GM11168 (cell line): ENCODE data around the gene POLD4.

ENCODE experiments used
- in situ Hi-C: fragments of 300-500 bp; cut with MboI; formaldehyde crosslinking; loops from one replicate; pipeline ENCODE4 v1.12.0; 2022; ENCODE audit warnings: low sequenced_read_pairs; ENCODE audit not compliant: unreplicated experiment

POLD4 gene

DNA sequence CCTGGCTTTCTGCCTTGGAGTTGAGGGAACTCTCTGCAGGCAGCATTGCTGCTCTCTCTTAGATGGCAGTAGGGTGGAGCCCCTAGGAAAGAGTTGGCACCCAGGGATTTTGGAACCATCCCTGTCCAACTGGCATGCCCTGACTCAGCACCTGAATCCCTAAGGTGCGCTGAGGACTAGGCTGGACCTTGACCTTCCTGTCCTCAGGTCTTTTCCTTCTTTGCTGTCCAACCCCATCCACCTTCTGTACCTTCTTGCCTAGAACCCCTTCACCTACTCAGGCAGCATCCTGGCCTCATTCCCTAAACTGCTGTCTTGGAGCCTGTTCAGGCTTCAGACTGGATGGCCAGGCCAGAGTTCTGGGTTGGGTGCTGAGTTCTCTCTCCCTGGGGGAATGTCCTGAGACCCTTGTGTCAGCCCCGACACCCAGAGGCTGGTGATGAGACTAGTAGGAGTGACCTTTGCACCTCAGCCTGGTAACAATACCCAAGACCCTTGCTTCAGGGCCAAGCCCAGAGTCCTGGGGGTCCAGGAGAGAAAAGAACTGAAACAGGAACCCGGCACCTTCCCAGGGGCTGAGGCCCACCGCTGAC lies 2.5 kb upstream of the POLD4 start:
- in situ Hi-C loops = no loop called here

- in situ Hi-C loops = no loop called here
Observed at GRCh38 chr11:67355023-67355793, 1.9 kb upstream of the POLD4 start.

- in situ Hi-C loops = loop anchor here (5.0 kb wide), 1 partner anchor 33 kb away; no protein-coding TSS in a partner anchor
Observed at GRCh38 chr11:67354075-67355022, 1.0 kb upstream of the POLD4 start.

DNA sequence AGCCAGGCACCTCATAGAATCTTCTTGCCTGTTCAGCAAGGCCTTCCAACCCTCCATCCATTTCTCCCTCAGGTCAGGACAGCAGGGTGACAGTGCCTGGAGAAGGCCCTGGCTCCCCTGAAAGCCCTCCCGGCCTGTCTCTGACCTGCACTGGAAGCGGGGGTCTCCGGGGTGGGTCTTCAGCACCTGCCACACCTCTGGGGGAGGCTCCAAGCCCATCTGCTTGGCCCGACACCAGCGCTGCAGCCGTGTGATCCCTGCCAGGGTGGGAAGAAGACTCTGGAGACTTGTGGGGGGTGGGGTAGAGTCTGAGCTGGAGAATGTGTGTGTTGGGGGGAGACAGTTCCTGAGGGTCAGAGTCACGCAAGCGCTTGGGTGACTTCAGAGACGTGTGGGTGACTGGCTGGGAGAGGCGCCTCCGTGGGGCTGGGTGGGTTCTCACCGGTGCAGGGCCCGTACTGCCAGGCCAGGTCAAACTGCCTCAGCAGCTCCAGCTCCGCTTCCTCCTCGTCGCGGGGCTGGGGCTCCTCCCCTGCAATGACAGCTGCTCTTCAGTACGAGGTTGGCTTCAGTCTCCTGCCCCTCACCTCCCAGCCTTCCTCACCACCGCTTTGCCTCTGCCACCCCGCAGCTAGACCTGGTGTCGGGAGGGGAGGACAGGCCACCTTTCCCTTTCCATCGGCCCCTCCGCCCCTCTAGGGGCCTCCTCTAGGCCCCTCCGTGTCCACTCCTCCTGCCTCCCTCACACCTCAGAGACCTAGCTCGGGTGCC lies 615 bp downstream of the POLD4 start:
- in situ Hi-C loops = loop anchor here (5.0 kb wide), 1 partner anchor 35 kb away; no protein-coding TSS in a partner anchor

- in situ Hi-C loops = loop anchor here (5.0 kb wide), 1 partner anchor 36 kb away; no protein-coding TSS in a partner anchor
Observed at GRCh38 chr11:67351275-67352005, 1.9 kb downstream of the POLD4 start.

DNA sequence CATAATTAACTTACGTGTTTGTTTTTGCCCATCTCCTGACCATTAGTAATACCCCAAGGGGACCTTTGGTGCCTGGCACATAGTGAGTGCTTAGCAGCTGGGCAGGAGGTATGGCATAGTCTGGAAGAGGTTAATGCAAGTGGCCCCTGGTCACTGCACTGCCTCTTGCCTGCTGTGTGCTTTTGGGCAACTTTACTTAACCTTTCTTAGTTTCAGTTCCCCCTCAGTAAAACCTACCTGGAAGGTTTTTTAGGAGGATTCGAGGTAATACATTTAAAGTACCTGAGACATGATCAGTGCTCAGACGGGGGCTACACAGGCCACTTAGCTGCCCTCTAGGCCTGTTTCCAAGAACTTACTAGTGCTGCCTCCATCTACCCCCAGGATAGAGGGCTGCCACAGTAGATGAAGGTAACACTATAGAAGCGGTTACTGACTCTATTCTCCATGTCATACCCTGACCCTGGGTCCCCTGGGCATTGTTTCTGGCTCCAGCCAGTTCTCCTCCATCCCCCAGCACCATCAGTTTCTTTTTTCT lies 3.3 kb downstream of the POLD4 start:
- in situ Hi-C loops = loop anchor here (5.0 kb wide), 1 partner anchor 37 kb away; no protein-coding TSS in a partner anchor

DNA sequence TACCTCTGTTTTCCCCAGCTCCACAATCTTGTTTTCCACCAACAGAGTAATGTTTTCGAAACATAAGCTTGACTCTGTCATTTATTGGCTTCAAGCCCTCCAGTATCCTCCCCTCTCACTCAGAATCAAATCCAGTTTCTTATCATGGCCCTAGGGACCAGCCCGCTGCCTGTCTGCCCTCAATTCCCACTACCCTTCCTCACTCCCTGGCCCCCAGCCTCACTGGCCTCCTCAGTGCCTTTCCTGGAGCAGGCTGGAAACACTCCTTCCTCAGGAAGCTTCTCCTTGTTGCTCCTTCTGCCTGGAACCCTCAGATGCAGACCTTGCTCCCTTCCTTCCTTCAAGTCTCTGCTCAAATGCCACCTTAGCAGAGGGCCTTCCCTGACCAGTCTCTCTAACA lies 3.9 kb downstream of the POLD4 start:
- in situ Hi-C loops = no loop called here

DNA sequence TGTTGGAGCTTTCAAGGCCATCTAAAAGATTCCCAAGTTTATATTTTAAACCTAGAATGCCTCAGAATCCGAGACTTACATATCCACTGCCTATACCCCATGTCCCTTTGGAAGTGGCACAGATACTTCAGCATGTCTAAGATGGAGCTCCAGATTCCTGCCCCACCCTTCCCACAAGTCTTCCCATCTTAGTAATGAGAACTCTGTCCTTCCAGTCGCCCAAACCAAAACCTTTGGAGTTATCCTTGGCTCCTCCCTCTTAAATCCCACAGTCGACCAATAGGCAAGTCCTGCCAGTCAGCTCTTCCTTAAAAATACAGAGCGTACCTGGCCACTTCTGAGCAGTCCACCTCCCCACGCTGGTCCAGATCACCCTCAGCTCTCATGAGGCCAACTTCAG lies 4.3 kb downstream of the POLD4 start:
- in situ Hi-C loops = no loop called here

DNA sequence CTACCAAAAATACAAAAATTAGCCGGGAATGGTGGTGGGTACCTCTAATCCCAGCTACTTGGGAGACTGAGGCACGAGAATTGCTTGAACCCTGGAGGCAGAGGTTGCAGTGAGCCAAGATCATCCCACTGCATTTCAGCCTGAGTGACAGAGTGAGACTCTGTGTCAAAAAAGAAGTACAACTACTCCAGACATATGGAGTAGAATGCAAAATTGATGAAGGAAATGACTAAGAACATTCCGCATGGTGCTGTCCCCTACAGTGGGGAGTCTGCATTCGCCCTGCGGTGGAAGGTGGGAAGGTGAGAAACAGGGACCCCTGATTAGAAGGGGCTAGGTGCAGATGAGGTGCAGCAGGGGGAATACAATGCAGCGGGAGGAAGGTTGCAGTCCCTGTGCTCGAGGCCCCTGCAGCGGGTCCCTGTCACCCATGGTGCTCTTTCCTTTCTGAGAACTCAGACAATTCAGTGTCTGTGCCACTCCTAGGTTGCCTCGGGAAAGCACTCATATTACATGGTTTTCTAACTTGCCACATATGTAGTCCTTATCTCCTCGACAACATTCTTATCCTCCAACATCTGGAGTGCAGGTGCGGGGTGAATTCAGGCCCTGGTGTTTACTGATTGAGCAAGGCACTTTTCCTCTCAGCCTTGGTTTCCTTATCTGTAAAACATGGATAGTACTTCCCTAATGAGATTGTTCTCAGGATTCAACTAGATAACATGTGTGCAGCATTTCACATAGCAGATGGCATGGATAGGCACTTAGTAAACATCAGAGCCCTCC lies 5.2 kb downstream of the POLD4 start:
- in situ Hi-C loops = no loop called here

GRCh38 chr11:67345920-67346819 lies 7.2 kb downstream of the POLD4 start:
- in situ Hi-C loops = no loop called here

DNA sequence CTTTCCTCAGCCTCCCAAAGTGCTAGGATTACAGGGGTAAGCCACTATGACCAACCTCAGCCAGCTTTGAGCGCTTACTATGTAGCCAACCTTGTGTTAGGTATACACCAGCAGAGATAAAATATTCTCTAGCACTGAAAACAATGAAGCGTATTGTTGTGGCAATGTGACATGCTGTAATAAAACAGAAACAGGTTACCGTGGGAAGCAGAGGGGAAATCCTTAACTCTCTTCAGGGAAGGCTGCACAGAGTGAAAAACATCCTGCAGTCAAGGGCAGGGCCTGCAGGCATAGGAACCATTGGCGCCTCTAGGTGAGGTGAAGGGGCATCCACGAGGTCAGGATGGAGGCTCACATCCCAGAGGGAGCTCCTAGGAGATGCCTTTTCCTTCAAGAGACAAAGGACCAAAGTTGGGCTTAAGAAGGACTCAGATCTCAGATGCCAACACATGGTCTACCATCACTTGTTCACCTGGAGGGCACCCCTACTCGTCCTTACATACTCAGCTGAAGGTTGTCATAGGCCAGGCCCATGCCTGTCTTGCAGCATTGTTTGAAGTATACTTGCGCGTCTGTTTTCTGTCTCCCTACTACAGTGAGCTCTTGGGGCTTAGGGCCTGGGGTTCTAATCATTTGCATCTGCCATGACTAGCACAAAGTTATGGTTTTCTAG lies 8.0 kb downstream of the POLD4 start:
- in situ Hi-C loops = no loop called here

GRCh38 chr11:67344264-67344663 lies 9.1 kb downstream of the POLD4 start:
- in situ Hi-C loops = no loop called here

DNA sequence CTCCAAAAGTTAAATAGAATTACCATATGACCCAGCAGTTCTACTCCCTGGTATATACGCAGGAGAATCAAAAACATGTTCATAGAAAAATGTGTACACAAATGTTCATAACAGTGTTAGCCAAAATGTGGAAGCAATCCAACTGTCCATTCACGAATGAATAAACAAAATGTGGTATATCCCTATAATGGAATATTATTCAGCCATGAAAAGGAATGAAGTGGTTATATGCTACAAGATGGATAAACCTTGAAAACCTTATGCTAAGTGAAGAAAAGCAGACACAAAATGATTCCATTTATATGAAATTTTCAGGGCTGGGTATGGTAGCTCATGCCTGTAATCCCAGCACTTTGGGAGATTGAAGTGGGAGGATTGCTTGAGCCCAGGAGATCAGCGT lies 16.1 kb downstream of the POLD4 start:
- in situ Hi-C loops = no loop called here

GRCh38 chr11:67332081-67332691 lies 21.2 kb downstream of the POLD4 start:
- in situ Hi-C loops = no loop called here

GRCh38 chr11:67323526-67323925 lies 29.8 kb downstream of the POLD4 start:
- in situ Hi-C loops = no loop called here

DNA sequence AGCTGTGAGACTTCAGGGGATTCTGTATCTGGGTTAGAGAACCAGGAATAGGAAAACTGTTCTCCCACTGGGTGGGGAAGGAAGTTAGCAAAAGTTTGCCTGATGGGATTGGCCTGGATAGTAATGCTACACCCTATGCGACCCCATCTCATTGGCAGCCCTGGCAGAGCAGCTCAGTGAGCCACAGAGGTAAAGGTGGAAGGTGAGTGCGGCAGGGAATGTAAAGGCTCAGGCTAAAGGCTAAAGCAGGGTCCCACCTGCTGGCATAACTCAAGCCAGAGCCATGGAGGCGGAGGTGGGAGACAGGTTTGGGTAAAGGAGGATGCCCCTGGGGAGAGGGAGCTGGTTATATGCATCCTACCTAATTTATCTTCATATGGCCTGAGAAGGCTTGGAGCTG lies 31.3 kb downstream of the POLD4 start:
- in situ Hi-C loops = no loop called here
